Activated naive CD8-positive, alpha-beta T cell treated with anti-CD3 and anti-CD28 coated beads, Interleukin-2, amount 10 ng/mL, durations not matched to agents 7 days and 5 days (primary cell): ENCODE measurements around the gene KRT82. TPM values are rescaled to one million over a fixed set of nuclear protein-coding genes. Genes with fewer than 3 reads are reported as not detected.

Experiments used
- total RNA-seq, 2 experiments: library from RNA; stranded (reverse); gene quantifications; one replicate each; pipeline ENCODE4 v1.2.3, GENCODE V29; 2021

The KRT82 gene
- total RNA-seq, 2 experiments from 2014 or later = not detected

Other genes starting within 250 kb of the KRT82 start
- gene KRT80, start 214.3 kb downstream of the KRT82 start, total RNA-seq = not detected
- gene KRT7, start 173.1 kb downstream of the KRT82 start, total RNA-seq = 1 to 10 TPM; 8.5 to 8.9 TPM
- gene KRT86, start 131.7 kb downstream of the KRT82 start, total RNA-seq = under 1 TPM in 1 of 2 experiments, not detected in 1; 0.14 TPM
- gene KRT81, start 114.8 kb downstream of the KRT82 start, total RNA-seq = not detected
- not detected for gene KRT83, start 84.9 kb downstream of the KRT82 start, total RNA-seq
- gene KRT85, start 38.9 kb downstream of the KRT82 start, total RNA-seq = not detected
- not detected for gene KRT84, start 20.7 kb downstream of the KRT82 start, total RNA-seq
- gene KRT75, start 28.0 kb upstream of the KRT82 start, total RNA-seq = not detected
- not detected for gene KRT6B, start 45.8 kb upstream of the KRT82 start, total RNA-seq
- not detected for gene KRT6C, start 67.5 kb upstream of the KRT82 start, total RNA-seq
- not detected for gene KRT6A, start 86.9 kb upstream of the KRT82 start, total RNA-seq
- not detected for gene KRT5, start 114.1 kb upstream of the KRT82 start, total RNA-seq
- not detected for gene KRT71, start 146.8 kb upstream of the KRT82 start, total RNA-seq
- not detected for gene KRT74, start 167.5 kb upstream of the KRT82 start, total RNA-seq
- under 1 TPM; 0.65 to 0.67 TPM for gene KRT72, start 195.1 kb upstream of the KRT82 start, total RNA-seq
- gene KRT73, start 212.2 kb upstream of the KRT82 start, total RNA-seq = under 1 TPM; 0.42 to 0.60 TPM
- not detected for gene KRT2, start 245.9 kb upstream of the KRT82 start, total RNA-seq